Measurements from ENCODE around the gene MYL10. TPM values are rescaled to one million over a fixed set of nuclear protein-coding genes. Genes with fewer than 3 reads are reported as not detected.
A peak's percentile ranks its signal among the peaks of the same experiment; 100 is the strongest.
"Not testable (repeated sequence)": the region's sequence is repeated elsewhere in the genome, so short reads cannot be mapped to it uniquely, and the experiment has no call there.

MYL10 gene
- total RNA-seq, 1 experiment from 2014 or later: not detected

GRCh38 chr7:101645951-101646350, 16.9 kb upstream of the MYL10 start:
- TF ChIP-seq CTCF (IDR thresholded peaks at IDR 0.05; ENCODE audit: insufficient read depth in 1 of 2, low read depth in 1 of 2, low read length in 1 of 2, severe bottlenecking in 1 of 2, unreplicated experiment in 1 of 2): no peak
- Mint-ChIP-seq H3K4me3 (ENCODE audit: unreplicated experiment) (no peak overlapping the region), H3K27ac (ENCODE audit: unreplicated experiment) (no peak overlapping the region), H3K9me3 (ENCODE audit: unreplicated experiment) (no peaks in the 10 kb centered on the region), H3K4me1 (ENCODE audit: low read depth, unreplicated experiment) (no peaks in the 10 kb centered on the region), H3K27me3 (ENCODE audit: insufficient read depth, unreplicated experiment) (no peaks in the 10 kb centered on the region), H3K36me3 (ENCODE audit: insufficient read depth, unreplicated experiment) (no peaks in the 10 kb centered on the region)
- ChIA-PET CTCF (no interaction called here), POLR2A (interaction anchor here (0.6 kb wide), 1 partner anchor 754 kb away, joined by 7 read pairs; no protein-coding TSS in a partner anchor)
- Histone ChIP-seq H3K9me3 (no peaks in the 10 kb centered on the region), H3K27me3 (replicated peaks; ENCODE audit: control insufficient read depth, insufficient read depth, low read length) (no peaks in the 10 kb centered on the region), H3K36me3 (ENCODE audit: control insufficient read depth, insufficient read depth, low read length) (no peaks in the 10 kb centered on the region), H3K4me1 (peaks cover 9% of the 10 kb centered on the region; the same call in 1 of the 2 replicates), H3K4me3 (ENCODE audit: low read depth, low read length) (no peak overlapping the region)
- no peak for DNase-seq
- intact Hi-C loops (cut with micrococcal nuclease; ENCODE audit: unreplicated experiment): no loop called here
- BruUV-seq (replicated peaks): no TSS peak

- H3K4me1 ChIP-seq: peaks cover 9% of the 10 kb centered on the region; the same call in 1 of the 2 replicates
- H3K27ac Mint-ChIP-seq (ENCODE audit: unreplicated experiment): peak overlapping the region; percentile 58
- H3K36me3 ChIP-seq (ENCODE audit: control insufficient read depth, insufficient read depth, low read length): no peaks in the 10 kb centered on the region
- no TSS peak for BruUV-seq (replicated peaks)
- H3K4me3 ChIP-seq (ENCODE audit: low read depth, low read length): no peak overlapping the region
- ChIA-PET POLR2A (no interaction called here), CTCF (no interaction called here)
- no peaks in the 10 kb centered on the region for H3K9me3 ChIP-seq
- no peaks in the 10 kb centered on the region for H3K27me3 ChIP-seq (replicated peaks; ENCODE audit: control insufficient read depth, insufficient read depth, low read length)
- TF ChIP-seq CTCF (IDR thresholded peaks at IDR 0.05; ENCODE audit: insufficient read depth in 1 of 2, low read depth in 1 of 2, low read length in 1 of 2, severe bottlenecking in 1 of 2, unreplicated experiment in 1 of 2): no peak
- no peaks in the 10 kb centered on the region for H3K36me3 Mint-ChIP-seq (ENCODE audit: insufficient read depth, unreplicated experiment)
- no peak overlapping the region for H3K4me3 Mint-ChIP-seq (ENCODE audit: unreplicated experiment)
- H3K27me3 Mint-ChIP-seq (ENCODE audit: insufficient read depth, unreplicated experiment): no peaks in the 10 kb centered on the region
- DNase-seq: no peak
- H3K4me1 Mint-ChIP-seq (ENCODE audit: low read depth, unreplicated experiment): no peaks in the 10 kb centered on the region
- intact Hi-C loops (cut with micrococcal nuclease; ENCODE audit: unreplicated experiment): no loop called here
- H3K9me3 Mint-ChIP-seq (ENCODE audit: unreplicated experiment): no peaks in the 10 kb centered on the region
These were observed 15.8 kb upstream of the MYL10 start for GRCh38 chr7:101644879-101645278.

GRCh38 chr7:101639127-101639526, 10.0 kb upstream of the MYL10 start:
- intact Hi-C loops (cut with micrococcal nuclease; ENCODE audit: unreplicated experiment); H3K4me3 ChIP-seq (ENCODE audit: low read depth, low read length); H3K36me3 ChIP-seq (ENCODE audit: control insufficient read depth, insufficient read depth, low read length); CTCF ChIA-PET; BruUV-seq (replicated peaks); POLR2A ChIA-PET; H3K4me3 Mint-ChIP-seq (ENCODE audit: unreplicated experiment); H3K27ac Mint-ChIP-seq (ENCODE audit: unreplicated experiment); H3K27me3 Mint-ChIP-seq (ENCODE audit: insufficient read depth, unreplicated experiment); H3K9me3 ChIP-seq; H3K27me3 ChIP-seq (replicated peaks; ENCODE audit: control insufficient read depth, insufficient read depth, low read length); H3K36me3 Mint-ChIP-seq (ENCODE audit: insufficient read depth, unreplicated experiment); H3K9me3 Mint-ChIP-seq (ENCODE audit: unreplicated experiment); H3K4me1 ChIP-seq; H3K4me1 Mint-ChIP-seq (ENCODE audit: low read depth, unreplicated experiment); DNase-seq: not testable (repeated sequence)

Data from Caco-2 (cell line).